ENCODE results near the gene DSCAM.

Gene DSCAM

DNA sequence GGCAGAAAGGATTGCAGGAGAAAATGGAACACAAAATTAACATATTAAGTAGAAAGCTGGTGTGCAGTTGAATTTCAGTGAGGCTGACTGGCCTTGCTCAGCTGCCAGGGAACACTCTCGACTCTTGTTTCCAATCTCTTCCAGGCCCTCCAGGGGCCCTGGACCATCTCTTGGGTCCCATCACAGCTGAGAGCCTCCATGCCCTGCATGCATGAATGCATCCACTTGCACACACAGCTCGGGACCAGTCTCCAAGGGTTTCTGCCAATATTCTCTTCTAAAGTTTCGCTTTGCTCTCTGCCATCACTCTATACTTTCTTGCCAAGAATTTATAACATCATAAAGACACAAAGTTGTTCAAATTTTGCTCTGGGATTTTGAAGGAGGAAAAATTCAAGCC lies 200.3 kb downstream of the DSCAM start:
- no peak for ATAC-seq

DNA sequence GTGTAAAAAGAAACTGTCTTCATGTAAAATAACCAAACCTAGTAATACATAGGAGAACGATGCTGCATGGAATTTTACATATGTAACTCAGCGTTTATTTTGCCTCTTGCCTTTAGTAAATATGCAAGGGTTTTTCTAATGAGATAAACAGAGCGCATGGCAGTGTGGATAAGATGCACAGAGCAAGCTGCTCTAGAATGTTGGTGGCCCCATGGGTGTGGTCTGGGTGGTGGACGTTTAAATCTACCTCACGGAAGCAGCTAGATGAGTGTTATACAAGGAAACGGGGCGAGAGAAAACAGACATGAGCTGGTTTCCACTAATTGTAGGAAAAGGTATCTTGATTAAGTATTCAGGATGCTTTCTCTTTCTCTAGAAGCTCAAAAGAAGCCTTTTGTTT lies 205.9 kb downstream of the DSCAM start:
- no peak for ATAC-seq

DNA sequence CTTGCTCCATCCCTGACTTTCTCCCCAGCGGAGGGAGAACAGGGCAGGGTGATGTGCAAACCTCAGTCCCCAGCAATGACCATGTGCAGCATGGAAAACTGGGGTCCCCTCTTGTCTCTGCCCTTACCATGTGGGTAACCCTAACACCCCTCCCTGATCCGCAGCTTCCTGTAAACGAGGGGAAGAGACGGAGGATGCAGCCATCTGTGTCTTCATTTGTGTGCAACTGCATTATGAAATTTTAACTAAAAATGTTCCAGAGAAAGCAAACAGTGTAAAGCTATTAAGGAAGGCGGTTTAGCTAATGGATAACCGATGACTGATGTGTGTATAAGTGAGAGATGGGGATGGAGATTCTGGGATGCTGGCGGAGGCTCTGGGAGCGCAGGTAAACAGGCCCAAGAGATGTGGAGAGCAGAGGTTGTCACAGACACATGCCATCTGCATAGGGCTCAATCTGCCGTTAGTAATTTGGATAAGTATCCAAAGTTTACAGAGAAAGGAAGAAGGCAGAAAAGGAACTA lies 206.6 kb downstream of the DSCAM start:
- ATAC-seq, result no peak

DNA sequence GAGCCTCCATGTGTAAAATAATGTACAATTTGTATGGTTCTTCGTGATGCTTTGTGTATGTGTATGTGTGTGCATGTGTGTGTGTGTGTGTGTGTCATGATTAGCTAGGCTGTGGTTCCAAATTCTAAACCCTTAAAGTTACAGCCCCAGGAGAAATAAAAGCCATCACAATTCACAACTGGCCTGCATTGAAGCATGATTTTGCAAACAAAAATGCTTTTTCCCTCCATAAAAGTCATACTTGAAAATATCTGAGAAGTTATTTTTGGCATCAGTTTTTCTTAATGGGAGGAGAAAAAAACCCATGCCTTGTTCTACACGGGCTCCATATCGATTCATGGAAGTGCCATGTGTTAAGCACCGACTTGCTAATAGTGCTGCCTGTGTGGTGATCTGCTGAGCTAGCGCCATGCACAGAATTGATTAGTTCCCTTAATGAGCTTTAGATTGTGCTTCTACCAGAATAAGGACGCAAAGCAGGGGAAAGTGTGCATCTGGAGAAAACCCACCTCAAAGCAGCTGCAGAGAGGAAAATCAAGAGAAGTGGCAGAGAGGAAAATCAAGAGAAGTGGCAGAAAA lies 207.3 kb downstream of the DSCAM start:
- ATAC-seq, result no peak

DNA sequence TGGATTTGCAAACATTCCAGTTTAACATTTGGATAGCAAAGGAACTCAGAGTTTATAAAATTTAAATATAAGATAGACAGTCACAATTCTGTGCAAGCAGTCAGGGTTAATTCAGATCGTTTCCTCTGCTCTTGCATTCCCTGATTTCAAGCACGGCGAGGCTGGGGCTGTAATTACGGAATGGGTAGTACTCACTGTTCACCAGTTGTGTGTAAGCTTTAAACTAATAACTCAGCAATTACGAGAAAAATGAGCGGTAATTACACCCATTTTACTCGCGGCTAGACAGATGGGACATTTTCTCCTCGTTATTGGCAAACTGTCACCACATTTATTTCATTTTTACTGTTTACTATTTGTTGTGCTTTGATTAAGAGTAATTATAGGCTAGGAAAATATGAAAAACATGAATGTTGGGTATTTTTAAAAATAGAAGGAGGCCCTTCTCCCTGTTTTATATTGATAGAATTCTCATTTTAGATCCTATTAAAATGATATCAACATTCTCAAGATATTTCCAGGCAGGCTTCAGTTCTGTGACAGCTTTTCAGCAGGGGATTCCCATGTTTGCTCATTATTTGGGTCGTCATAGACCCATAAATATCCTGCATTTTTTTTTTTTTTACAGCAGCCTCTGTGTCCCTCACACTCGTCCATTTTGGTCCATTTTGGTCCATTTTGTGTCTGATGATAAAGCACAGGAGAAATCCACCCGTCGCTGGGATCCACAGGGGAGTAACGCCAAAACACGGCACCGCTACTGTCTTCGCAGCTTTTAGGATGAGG lies 208.3 kb downstream of the DSCAM start:
- ATAC-seq, result no peak

DNA sequence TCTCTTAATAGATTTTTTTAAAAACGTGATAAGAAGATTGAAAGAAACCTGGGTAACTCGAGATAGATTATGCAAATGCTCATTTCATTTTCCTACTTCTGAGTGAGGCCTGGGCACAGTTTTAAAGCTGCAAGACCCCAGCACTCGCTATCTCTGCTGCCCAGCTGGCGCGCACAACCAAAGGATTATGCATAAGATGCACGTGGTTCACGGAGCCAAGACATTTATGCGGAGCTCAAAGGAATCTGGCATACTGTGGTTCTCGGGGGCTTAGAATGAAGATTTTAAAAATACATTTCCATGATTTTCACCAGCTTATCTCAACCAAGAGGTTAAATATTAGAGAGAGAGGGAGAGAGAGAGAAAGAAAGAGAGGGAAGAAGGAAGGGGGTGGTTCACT lies 210.9 kb downstream of the DSCAM start:
- ATAC-seq, result no peak

DNA sequence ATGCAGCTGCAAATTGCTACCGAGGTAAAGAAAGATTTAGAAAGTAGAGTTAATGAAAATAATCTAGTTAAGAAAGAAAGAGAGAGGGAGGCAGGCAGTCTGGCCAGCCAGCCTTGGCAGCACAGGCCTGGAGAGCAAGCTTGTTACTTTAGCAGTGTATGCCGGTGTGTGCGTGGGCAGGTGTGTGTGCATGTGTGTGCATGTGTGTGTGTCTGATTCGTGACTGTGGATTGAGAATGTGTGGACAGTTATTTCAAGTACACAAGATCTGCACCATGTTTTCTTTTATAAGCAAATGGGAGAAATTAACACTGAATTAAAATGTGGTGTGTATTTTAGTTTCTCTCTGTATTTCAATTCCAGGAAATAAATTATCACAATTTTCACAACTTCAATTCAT lies 211.6 kb downstream of the DSCAM start:
- no peak for ATAC-seq

DNA sequence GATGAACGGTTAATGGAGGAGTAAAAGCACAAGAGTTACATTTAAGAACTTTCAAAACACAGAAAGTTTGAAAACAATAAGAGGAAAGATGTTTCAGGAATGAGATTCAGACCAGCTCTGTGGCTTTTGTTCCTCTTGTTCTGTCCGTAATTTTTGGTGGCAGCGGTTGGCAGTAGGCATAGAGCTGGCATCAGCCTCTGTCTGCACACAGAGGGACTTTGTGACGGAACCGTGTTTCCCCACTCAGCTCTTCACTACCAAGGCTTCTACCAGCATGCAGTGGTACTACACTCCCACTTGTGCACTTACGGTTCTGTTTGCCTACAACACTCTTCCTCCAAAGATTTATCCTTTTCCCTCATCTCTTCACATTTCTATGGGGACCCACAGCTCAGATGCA lies 212.8 kb downstream of the DSCAM start:
- no peak for ATAC-seq

DNA sequence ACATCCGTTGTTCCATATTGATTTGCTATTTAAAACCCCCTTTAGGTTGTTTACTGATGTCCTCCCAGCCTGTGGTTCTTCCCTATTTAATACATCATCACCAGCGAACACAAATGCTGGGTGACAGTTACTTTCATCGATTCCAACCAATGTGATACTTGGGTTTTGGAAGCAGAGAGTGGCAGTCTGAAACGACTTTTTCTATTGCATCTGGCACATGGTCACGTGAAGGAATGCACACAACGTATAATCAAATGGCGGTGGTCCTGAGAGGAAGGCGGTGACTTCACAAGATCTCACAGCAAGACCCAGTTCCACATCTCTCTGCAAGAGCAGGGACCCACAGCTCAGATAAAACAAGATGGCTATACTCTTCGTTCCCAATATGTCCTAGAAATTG lies 213.9 kb downstream of the DSCAM start:
- no peak for ATAC-seq

DNA sequence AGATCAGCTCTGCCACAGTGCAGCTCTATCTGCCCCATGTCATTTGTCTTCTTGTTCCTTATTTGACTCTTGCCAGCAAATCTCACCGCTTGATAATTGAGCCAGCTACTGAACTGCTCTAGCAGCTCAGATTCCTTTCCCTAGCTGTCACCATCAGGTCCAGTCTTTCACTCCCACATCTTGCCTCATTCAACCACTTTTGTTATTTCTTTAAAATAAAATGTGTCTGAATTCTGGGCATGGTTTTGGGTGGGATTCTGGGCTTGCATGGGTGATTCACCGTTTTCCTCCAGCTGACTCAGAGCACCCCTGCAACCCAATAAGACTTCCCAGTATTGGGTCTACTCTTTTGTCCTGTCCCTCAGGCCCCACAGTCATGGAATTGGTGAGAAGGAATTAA lies 215.7 kb downstream of the DSCAM start:
- ATAC-seq, result no peak

DNA sequence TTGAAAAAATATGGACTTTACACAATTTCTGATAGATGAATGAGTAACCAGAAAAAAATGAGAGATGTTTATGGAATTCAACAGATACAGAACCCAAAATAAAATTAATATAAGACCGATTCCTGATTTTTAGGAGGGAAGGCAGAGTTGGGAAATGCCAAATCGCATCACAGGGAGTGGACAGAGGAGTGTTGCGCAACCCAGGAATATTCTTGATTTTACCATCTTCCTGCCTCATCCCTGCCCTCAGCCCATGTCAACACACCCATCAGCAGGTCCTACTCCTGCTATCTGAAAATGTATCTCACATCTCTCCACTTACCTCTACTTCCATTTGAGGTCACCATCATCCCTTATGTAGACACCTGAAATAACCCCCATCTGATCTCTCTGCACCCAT lies 221.0 kb downstream of the DSCAM start:
- ATAC-seq, result no peak

DNA sequence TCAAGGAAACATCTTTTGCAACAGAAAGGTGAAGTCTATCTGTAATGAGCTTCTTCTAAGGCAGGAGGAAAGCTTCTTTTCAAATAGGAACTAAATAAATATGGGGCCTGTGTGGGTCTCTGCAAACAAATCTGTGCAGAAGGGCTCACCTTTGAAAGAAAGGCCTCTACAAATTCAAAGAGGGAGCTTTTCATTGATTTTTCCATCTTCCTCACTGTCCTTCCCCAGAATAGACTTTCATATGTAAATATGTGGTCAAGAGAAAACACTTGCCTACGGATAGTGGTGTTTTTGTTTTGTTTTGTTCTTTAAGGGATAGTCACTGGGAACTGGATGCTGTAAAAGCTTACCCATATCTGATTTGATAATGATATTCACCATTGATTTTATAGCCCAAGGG lies 223.4 kb downstream of the DSCAM start:
- no peak for ATAC-seq

DNA sequence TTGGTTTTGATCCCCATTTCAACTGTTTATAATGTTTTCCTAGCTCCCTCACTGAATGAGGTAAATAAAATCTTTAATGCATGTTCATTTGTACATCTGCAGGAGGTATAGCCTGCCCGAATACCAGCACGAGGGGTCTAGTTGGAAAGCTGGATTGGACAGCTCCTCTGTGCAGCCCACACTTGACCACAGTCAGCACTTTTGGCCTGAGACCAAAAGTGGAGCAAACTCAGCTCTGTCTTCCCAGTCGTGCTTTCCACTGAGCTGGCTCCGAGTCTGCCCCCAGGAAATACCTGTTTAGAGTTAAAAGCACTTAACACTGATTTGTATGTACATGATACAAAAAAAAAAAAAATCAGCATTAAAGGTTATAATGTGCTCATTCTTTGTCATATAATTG lies 224.4 kb downstream of the DSCAM start:
- ATAC-seq, result no peak

DNA sequence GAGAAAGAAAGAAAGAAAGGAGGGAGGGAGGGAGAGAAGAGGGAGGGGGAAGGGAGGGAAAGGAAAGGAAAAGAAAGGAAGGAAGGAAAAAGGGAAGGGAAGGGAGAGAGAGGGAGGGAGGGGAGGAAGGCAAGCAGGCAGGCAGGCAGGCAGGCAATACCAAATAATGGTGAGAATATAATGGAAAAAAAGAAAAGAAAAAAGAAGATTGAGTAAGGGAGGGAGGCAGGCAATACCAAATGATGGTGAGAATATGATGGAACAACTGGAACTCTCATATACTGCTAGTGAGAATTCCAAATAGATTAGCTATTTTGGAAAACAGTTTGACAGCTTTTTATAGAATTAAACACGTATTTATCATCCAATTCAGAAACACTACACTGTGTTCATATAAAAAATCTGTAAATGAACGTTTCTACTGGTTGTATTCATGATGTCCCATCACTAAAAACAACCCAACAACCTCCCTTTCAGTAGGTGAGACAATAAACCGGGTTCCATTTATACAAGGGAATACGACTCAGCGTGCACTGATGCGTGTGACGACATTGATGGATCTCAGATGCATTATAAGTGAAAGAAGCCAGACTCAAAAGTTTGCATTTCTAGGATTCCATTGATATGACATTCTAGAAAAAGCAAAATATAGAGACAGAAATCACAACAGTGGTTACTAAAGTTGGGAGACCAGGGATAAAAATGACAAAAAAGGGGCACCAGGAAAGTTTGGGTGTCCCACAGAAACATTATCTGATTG lies 226.4 kb downstream of the DSCAM start:
- no peak for ATAC-seq

DNA sequence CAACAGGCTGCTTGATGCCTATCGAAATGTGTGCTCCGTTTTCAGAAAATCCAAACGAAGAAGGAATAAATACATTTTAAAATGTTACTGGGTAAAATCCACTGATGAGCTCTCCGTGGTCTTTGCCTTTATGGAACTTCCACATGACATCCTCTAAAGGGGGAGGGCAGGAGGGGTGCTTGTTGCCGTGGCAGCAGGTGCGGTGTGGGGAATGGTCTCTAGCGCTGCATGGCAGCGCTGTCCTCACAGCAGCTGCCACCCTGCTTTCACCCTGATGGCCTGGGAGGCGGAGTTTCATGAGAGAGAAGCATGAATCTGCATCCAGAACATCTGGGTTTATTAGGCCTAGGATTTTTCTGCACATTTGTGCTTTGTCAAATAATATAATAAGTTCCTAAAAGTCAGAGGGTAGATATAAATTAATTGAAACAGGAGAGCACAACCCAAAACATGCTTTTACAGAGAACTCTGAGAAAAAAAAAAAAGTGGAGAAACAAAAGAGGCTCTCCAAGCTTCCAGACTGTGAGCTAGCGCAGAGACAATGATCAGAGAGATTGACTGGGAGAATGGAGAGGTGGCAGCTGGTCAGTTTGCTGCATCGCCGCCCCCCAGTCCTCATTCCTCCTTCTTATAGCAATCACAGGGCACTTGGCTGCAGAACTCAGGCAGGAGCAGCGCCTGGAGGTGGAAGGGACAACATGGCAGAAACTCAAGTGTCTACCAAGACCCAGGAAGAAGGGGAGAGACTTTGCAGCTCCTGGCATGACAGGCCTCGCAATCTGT lies 228.6 kb downstream of the DSCAM start:
- no peak for ATAC-seq

DNA sequence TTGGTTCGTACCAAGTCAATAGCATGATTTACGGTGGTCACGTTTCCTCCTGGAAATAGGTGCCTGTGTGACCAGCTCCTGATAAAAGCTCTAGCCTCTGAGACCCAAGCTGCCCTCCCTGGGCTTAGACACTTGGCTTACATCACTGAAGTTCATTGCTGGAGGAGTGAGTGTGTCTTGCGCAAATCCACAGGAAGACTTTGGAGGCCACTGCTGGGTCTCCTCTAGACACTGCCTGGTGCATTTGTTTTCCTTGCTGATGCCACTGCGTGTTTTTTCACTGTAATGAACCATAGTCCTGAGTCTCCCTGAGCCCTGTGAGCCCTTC lies 230.6 kb downstream of the DSCAM start:
- no peak for ATAC-seq

DNA sequence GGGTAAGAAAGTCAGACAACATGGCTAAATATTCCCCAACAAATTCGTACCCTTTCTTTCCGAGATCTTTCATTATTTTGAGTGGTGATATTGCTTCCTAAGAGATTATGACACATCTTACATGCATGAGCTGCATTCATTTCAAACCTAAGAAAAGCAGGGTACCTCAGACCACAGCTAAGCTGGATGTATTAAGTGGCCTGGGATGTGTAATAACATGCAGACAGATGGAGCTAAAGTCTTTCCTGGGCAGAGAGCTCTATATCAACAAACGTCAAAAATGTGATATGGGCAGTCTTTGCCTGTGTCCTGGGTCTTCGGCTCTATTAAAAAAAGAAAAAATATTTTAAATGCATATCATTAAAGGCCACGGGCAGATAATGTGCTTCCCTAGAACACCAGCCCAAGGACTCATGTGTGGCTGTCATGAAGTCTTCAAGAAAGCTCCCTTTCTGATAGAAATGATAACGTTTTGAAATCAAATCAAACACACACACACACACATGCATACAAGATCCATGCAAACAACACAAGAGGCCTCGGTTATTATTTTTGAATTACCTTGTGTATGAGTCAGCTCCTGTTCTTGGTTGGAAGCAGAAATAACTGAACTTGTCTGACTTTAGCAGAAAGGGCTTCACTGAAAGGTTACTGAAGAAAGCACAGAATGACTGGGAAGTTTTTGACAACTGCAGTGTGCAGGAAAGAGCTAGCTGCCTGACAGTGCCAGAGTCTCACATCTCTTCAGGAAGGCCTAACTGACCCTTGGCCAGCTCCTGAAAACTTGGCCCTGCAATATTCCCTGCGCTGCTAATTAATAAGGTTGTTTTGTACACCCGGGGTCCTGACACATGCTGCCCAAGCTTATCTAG lies 231.2 kb downstream of the DSCAM start:
- ATAC-seq, result no peak

DNA sequence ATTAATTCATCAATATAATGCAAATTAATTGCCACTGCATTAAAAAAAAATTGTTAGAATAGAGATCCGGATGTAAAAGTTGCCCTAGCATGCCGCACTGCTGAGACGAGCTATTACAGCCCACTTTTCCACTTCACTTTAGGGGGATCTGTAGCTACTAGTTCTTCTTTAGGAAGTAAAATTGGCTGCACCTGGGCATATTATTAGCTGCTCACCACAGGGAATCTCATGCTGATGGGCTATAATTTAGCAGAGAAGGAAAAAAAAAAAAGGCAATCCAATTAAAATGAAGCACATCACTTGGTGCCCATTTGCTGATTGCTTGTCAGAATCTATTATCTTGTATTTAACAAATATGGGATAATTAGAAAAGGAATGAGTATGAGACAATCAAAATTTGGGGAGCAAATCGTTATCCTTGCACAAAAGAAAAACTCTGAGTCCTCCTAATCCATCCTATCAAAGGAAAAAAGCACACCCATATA lies 233.4 kb downstream of the DSCAM start:
- ATAC-seq, result no peak

DNA sequence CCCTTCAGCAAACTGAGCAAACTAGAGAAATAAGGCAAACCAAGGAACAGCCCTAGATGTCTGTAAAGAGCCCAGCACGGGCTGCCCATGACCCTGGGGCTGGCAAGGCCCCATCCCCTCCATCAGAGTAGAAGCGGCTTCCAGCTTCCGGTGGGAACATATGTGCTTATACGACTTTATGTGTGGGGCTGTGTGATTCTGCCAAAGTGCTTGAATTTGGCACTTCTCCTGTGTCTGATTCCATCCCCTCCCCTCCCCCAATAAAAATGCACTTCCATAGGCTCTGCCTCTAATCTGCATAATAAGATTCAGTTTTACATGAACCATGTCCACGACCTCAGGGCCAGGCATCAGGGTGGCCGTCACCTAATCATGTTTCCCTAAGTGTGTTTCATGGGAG lies 236.6 kb downstream of the DSCAM start:
- ATAC-seq, result no peak

DNA sequence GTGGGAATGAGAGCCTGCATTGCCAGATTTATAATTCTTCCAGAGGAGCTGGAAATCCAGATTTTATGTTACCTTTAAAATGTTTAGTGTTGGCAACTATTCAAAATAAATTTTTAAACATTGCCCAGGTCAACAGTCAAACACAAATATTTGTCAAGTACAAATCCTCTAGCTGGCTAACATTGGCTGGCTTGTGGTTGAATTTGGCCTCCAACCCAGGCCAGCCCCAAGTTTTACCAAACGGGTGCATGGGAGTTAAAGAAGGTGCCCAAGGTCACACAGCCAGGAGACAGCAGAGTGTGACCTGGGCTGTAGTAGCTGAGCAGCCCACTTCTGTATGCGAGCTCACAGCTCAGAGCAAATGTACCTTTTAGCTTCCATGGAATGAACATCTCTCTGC lies 240.6 kb downstream of the DSCAM start:
- ATAC-seq, result no peak

DNA sequence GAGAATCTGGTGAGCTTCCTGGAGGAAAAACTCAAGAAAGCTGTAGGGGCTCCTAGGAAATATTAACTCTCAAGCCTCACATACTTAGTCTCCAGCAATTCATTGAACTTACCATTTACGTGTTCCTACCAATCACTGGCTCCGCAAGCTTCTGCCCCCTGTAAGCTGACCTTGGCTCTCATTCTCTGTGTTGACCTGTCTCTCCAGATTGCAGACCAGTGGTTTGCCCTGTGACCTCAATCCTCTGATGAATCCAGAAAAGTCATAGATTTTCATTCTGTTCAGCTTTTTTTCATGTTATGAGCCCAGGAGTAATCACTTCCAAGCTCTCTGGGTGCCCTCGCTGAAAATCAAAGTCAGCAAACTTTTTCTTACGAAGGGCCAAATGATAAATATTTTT lies 241.9 kb downstream of the DSCAM start:
- no peak for ATAC-seq

DNA sequence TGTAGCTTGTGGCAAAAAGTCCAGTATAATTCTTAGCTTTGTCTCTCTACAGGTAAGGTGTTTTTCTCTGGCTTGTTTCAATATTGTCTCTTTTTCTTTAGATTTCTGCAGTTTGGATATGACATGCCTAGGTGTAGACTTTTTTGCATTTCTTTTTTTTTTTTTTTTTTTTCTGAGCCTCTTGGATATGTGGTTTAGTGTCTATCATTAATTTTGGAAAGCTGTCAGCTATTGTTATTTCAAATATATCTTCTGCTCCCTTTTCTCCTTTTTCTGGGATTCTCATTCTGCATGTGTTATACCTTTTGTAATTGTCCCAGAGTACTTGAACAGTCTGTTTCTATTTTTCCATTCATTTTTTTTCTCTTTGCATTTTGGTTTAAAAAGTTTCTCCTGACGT lies 243.2 kb downstream of the DSCAM start:
- ATAC-seq, result no peak

All from activated CD4-positive, CD25-positive, alpha-beta regulatory T cell treated with anti-CD3 and anti-CD28 coated beads, Interleukin-2, amount 50 U/mL, for 24 hours (primary cell).